Adrenal gland (tissue), 12 donors: ENCODE results near the gene DOK6. TPM values are rescaled to one million over a fixed set of nuclear protein-coding genes. Genes with fewer than 3 reads are reported as not detected.

Experiments
- DNase-seq, 7 donors: peaks; one replicate each; pipeline ENCODE4 v3.0.0-alpha.2; 2019 to 2020
- H3K27ac ChIP-seq, 5 donors: fragments of 200-600 bp; sonication (generic) in 4 of 5; 1 replicate in 3 of 5; 2 replicates in 2 of 5; pipeline versions ENCODE4 v1.5.1 to v1.8.0; 2016 to 2020; ENCODE audit warnings: mild to moderate bottlenecking in 1 of 5
- H3K27me3 ChIP-seq: fragments of 200-600 bp; 2 replicates; pipeline ENCODE4 v1.8.0; 2021
- H3K36me3 ChIP-seq, 2 donors: fragments of 200-600 bp; replicated peaks in 1 of 2; 1 replicate in 1 of 2; 2 replicates in 1 of 2; pipeline versions ENCODE4 v1.5.1 to v1.8.0; 2018 to 2022
- H3K4me1 ChIP-seq, 2 donors: fragments of 200-600 bp; replicated peaks in 1 of 2; 1 replicate in 1 of 2; 2 replicates in 1 of 2; pipeline versions ENCODE4 v1.5.1 to v1.8.0; 2018 to 2021
- H3K4me3 ChIP-seq, 4 donors: fragments of 200-600 bp; sonication (generic) in 3 of 4; one replicate each; pipeline ENCODE4 v1.5.1; 2016 to 2018
- H3K9me3 ChIP-seq, 3 donors: fragments of 200-600 bp; sonication (generic) in 1 of 3; replicated peaks in 1 of 3; 1 replicate in 2 of 3; 2 replicates in 1 of 3; pipeline versions ENCODE4 v1.5.1 to v1.8.0; 2016 to 2021
- CTCF ChIP-seq, 6 experiments: fragments of 450-650 bp in 4 of 6; fragments of 200-600 bp in 2 of 6; sonication (generic) in 1 of 6; IDR thresholded peaks; 1 replicate in 5 of 6; 2 replicates in 1 of 6; pipeline versions ENCODE4 v1.5.1 to v1.8.0; 2016 to 2021; ENCODE audit warnings: antibody characterized with exemption in 6 of 6, mild to moderate bottlenecking in 2 of 6, moderate library complexity in 1 of 6
- POLR2A ChIP-seq, 2 donors: fragments of 450-650 bp; IDR thresholded peaks; one replicate each; pipeline ENCODE4 v1.6.1; 2017; ENCODE audit warnings: antibody characterized with exemption in 2 of 2, mild to moderate bottlenecking in 2 of 2, moderate library complexity in 1 of 2
- WGBS, 4 donors: extraction: QIAGEN DNeasy Blood & Tissue Kit in 2 of 4; methylation state at CpG; one replicate each; pipeline versions ENCODE4 v1.1.5 to v1.1.7; 2013 to 2017; 5-methylcytosine and 5-hydroxymethylcytosine counted together
- intact Hi-C, 2 donors: fragments of 100-400 bp; cut with DNase I; formaldehyde crosslinking; loops; one replicate each; pipeline versions ENCODE4 v1.14.1 to v1.15.0; 2022 to 2023
- polyA plus RNA-seq, 3 donors: library from polyadenylated mRNA; stranded (reverse); fragments of 200-250 nt in 2 of 3; fragments of 350-450 nt in 1 of 3; fragmentation: Illumina TruSeq in 1 of 3; extraction: RNeasy Lipid Tissue Mini Kit (QIAGEN cat#74804) in 1 of 3; gene quantifications; one replicate each; pipeline ENCODE4 v1.2.3, GENCODE V29; 2013 to 2014
- total RNA-seq, 9 donors: library from RNA; depleted of rRNA in 4 of 9; stranded (reverse); fragments of >200 nt in 4 of 9; fragments of 120-200 nt in 1 of 9; fragmentation: NEBNext Ultra II Directional in 1 of 9; extraction: Animal tissue kit (Norgen Biotek cat#: 25700) in 1 of 9; gene quantifications; one replicate each; pipeline versions ENCODE4 v1.1.0 to v1.2.4, GENCODE V29; 2013 to 2023
- donor health status: healthy with polysubstance abuse.
- donor health status: Bipolar disorder and iron deficiency.
- donor health status: DM: yes; HTN: yes; CAD: no.
- donor health status: DM: no; HTN: no; CAD: no.
- donor health status: DM: no; HTN: no; CAD: no.
- donor health status: DM: yes; HTN: yes; CAD: no.

Gene DOK6
- total and polyA plus RNA-seq, 12 donors, result 0.24 to 4.5 (median 0.76) TPM

- no peak for TF ChIP-seq CTCF (IDR thresholded peaks at IDR 0.05)
- no peak for TF ChIP-seq POLR2A (IDR thresholded peaks at IDR 0.05)
- WGBS, 4 donors, result 85 to 95% (median 90%) methylated on average over 5 of the region's 5 CpGs
These were observed 196.9 kb downstream of the DOK6 start for GRCh38 chr18:69597561-69597960.

DNA sequence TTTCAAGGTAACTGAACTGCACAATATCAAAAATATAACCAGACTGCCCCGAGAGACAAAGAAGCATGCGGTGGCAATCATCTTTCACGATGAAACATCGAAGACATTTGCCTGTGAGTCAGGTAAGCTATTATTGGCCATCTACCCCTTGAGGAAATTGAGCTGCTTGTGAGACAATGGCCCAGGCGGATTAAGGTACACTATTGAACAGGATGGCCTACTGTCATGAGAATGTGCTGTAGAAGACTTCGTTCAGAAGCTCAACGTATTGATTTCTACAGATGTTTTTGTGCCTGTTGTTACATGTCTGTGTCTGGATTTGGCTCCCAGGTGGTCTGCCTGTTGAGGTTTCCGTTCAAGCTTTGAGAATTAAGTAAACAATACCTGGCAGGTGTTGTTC, 198.7 kb downstream of the DOK6 start:
- DNase-seq, result no peak
- Histone ChIP-seq H3K4me3 (no peak overlapping the region), H3K9me3 (no peaks in the 10 kb centered on the region), H3K4me1 (no peaks in the 10 kb centered on the region), H3K36me3 (no peaks in the 10 kb centered on the region), H3K27ac (no peak overlapping the region), H3K27me3 (no peaks in the 10 kb centered on the region)
- intact Hi-C loops, result no loop called here
- TF ChIP-seq CTCF (IDR thresholded peaks at IDR 0.05), result no peak
- TF ChIP-seq POLR2A (IDR thresholded peaks at IDR 0.05), result no peak
- 82 to 92% (median 85%) methylated on average over 8 of the region's 8 CpGs for WGBS, 4 donors

More at GRCh38 chr18:69597561-69597960, 196.9 kb downstream of the DOK6 start:
- Histone ChIP-seq H3K4me3 (no peak overlapping the region), H3K4me1 (no peaks in the 10 kb centered on the region), H3K27ac (no peak overlapping the region), H3K27me3 (no peaks in the 10 kb centered on the region), H3K36me3 (no peaks in the 10 kb centered on the region), H3K9me3 (no peaks in the 10 kb centered on the region)
- DNase-seq, result no peak
- intact Hi-C loops, result no loop called here

DNA sequence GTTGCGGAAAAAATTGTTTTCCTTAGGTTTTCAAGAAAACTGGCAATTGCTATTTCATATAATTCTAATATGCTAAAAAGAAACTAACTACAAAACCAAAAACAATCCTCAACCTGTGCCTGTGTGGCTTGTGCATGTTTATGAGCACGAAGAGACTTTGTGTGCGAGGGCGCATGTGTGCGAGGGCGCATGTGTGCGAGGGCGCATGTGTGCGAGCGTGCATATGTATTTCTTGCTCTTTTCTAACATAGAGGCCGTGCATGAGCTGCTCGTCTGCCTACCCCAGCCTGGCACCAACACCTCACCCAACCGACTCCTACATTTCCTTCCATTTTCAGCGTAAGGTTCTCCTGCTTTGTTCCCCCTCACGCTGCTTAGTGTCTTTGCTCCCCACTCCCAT, 211.6 kb downstream of the DOK6 start:
- Histone ChIP-seq H3K4me3 (no peak overlapping the region), H3K27ac (no peak overlapping the region), H3K27me3 (no peaks in the 10 kb centered on the region), H3K4me1 (no peaks in the 10 kb centered on the region), H3K9me3 (no peaks in the 10 kb centered on the region), H3K36me3 (no peaks in the 10 kb centered on the region)
- intact Hi-C loops, result no loop called here
- TF ChIP-seq POLR2A (IDR thresholded peaks at IDR 0.05) (no peak), CTCF (IDR thresholded peaks at IDR 0.05) (no peak)
- WGBS, 4 donors, result 85 to 90% (median 87%) methylated on average over 14 to 15 of the region's 15 CpGs
- DNase-seq, result no peak

DNA sequence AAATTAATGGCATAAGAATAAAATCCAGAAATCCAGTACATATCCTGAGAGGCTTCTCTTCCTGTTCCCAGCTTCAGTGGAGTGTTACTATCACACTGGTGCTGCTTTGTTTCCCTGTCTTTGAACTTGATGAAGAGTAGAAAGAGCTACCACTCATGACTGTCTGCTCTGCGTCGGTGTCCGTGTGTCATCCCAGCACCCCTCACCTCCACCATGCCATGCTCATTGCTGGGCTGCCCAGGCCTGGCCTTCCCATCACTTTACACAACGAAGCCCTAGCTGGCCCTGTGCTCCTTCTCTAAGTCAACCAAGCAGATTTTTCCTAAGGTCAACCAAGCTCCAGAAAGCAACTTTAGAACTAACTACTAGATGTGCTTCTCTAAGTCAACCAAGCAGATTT, 215.4 kb downstream of the DOK6 start:
- H3K36me3 ChIP-seq, result no peaks in the 10 kb centered on the region
- no peak for DNase-seq
- H3K27ac ChIP-seq, result no peak overlapping the region
- H3K4me1 ChIP-seq, result no peaks in the 10 kb centered on the region
- TF ChIP-seq CTCF (IDR thresholded peaks at IDR 0.05) (no peak), POLR2A (IDR thresholded peaks at IDR 0.05) (no peak)
- intact Hi-C loops, result no loop called here
- H3K27me3 ChIP-seq, result no peaks in the 10 kb centered on the region
- H3K9me3 ChIP-seq, result no peaks in the 10 kb centered on the region
- no peak overlapping the region for H3K4me3 ChIP-seq
- 88 to 91% (median 90%) methylated on average over 4 of the region's 4 CpGs for WGBS, 4 donors
